HepG2 (cell line): Measurements from ENCODE around the gene GMEB1. TPM values are rescaled to one million over a fixed set of nuclear protein-coding genes. Genes with fewer than 3 reads are reported as not detected.
A peak's percentile ranks its signal among the peaks of the same experiment; 100 is the strongest.

Source experiments
- CBFB ChIP-seq: sonication (generic); formaldehyde crosslinking; IDR thresholded peaks from 2 replicates; pipeline ENCODE4 v1.4.0; 2020; ENCODE audit warnings: missing genetic modification reagents
- ETV5 ChIP-seq: IDR thresholded peaks from 2 replicates; pipeline ENCODE4 v1.6.1; 2018; ENCODE audit warnings: missing biosample characterization, missing genetic modification reagents, inconsistent platforms, borderline replicate concordance
- FOSL2 ChIP-seq: sonication (generic); formaldehyde crosslinking; IDR thresholded peaks from 2 replicates; pipeline ENCODE4 v1.4.0; 2020; ENCODE audit warnings: missing genetic modification reagents
- KMT2A ChIP-seq: sonication (generic); formaldehyde crosslinking; IDR thresholded peaks from 2 replicates; pipeline ENCODE4 v1.4.0; 2020; ENCODE audit warnings: missing genetic modification reagents
- NKX3-1 ChIP-seq: sonication (generic); formaldehyde crosslinking; IDR thresholded peaks from 2 replicates; pipeline ENCODE4 v1.5.0; 2020; ENCODE audit warnings: missing genetic modification reagents
- RARG ChIP-seq: sonication (generic); formaldehyde crosslinking; IDR thresholded peaks from 2 replicates; pipeline ENCODE4 v1.4.0; 2020; ENCODE audit warnings: low read depth, mild to moderate bottlenecking, missing genetic modification reagents
- RFXANK ChIP-seq: IDR thresholded peaks from 2 replicates; pipeline ENCODE4 v1.6.1; 2016
- ZNF256 ChIP-seq: sonication (generic); formaldehyde crosslinking; conservative IDR thresholded peaks from 2 replicates; pipeline ENCODE4 v1.4.0; 2020; ENCODE audit warnings: missing genetic modification reagents
- ZNF468 ChIP-seq: sonication (generic); formaldehyde crosslinking; IDR thresholded peaks from 2 replicates; pipeline ENCODE4 v1.8.0; 2022; ENCODE audit warnings: mild to moderate bottlenecking, moderate library complexity, missing genetic modification reagents
- ZNF605 ChIP-seq: sonication (generic); formaldehyde crosslinking; IDR thresholded peaks from 2 replicates; pipeline ENCODE4 v1.8.0; 2022; ENCODE audit warnings: mild to moderate bottlenecking, missing genetic modification reagents
- ZNF615 ChIP-seq: sonication (generic); formaldehyde crosslinking; IDR thresholded peaks from 2 replicates; pipeline ENCODE4 v1.5.0; 2020; ENCODE audit warnings: mild to moderate bottlenecking, missing genetic modification reagents, borderline replicate concordance
- ZNF773 ChIP-seq: sonication (generic); formaldehyde crosslinking; IDR thresholded peaks from 2 replicates; pipeline ENCODE4 v1.4.0; 2020; ENCODE audit warnings: missing genetic modification reagents, borderline replicate concordance
- ZNF777 ChIP-seq: sonication (generic); formaldehyde crosslinking; IDR thresholded peaks from 2 replicates; pipeline ENCODE4 v1.4.0; 2020; ENCODE audit warnings: missing genetic modification reagents
- ZSCAN12 ChIP-seq: sonication (generic); formaldehyde crosslinking; IDR thresholded peaks from 2 replicates; pipeline ENCODE4 v1.9.0; 2021; ENCODE audit warnings: mild to moderate bottlenecking, missing genetic modification reagents
- polyA plus RNA-seq, 8 experiments: library from polyadenylated mRNA; depleted of rRNA in 3 of 8; stranded (reverse) in 7 of 8; unstranded in 1 of 8; fragments of >200 nt; fragmentation: Illumina TruSeq in 4 of 8; extraction: Trizol in 4 of 8; gene quantifications; 2 replicates each; pipeline versions ENCODE4 v1.2.1 to v1.2.3, GENCODE V29; 2011 to 2016; ENCODE audit warnings: low read depth in 4 of 8, missing spikeins in 1 of 8, mixed read lengths in 1 of 8; ENCODE audit not compliant: insufficient read depth in 1 of 8
- total RNA-seq, 5 experiments: library from RNA; depleted of rRNA; stranded (reverse); fragments of >200 nt; fragmentation: Illumina TruSeq; extraction: Trizol; gene quantifications; 2 replicates each; pipeline ENCODE4 v1.2.3, GENCODE V29; 2016; ENCODE audit warnings: low read depth in 1 of 5
- TF ChIP-seq, protein P1 (sequence below): sonication (generic); formaldehyde crosslinking; conservative IDR thresholded peaks from 2 replicates; pipeline ENCODE4 v1.8.1; 2023; ENCODE audit warnings: missing genetic modification reagents
- TF ChIP-seq, protein P2 (sequence below): sonication (generic); formaldehyde crosslinking; IDR thresholded peaks from 2 replicates; pipeline ENCODE4 v1.8.0; 2022; ENCODE audit warnings: low read depth, missing genetic modification reagents
- TF ChIP-seq, protein P3 (sequence below): sonication (generic); formaldehyde crosslinking; IDR thresholded peaks from 2 replicates; pipeline ENCODE4 v1.5.1; 2020; ENCODE audit warnings: missing genetic modification reagents, mild to moderate bottlenecking, borderline replicate concordance
- TF ChIP-seq, protein P4 (sequence below): sonication (generic); formaldehyde crosslinking; IDR thresholded peaks from 2 replicates; pipeline ENCODE4 v1.5.0; 2020; ENCODE audit warnings: mild to moderate bottlenecking, low read depth, missing genetic modification reagents, borderline replicate concordance
- TF ChIP-seq, protein P5 (sequence below): sonication (generic); formaldehyde crosslinking; IDR thresholded peaks from 2 replicates; pipeline ENCODE4 v1.4.0; 2020; ENCODE audit warnings: mild to moderate bottlenecking, missing genetic modification reagents, borderline replicate concordance

GMEB1 gene
- total and polyA plus RNA-seq, 2 of the 13 experiments (the other 11 are each of a cell fraction or from before 2014, with no cell fraction given), result 3.0 to 6.0 TPM

DNA sequence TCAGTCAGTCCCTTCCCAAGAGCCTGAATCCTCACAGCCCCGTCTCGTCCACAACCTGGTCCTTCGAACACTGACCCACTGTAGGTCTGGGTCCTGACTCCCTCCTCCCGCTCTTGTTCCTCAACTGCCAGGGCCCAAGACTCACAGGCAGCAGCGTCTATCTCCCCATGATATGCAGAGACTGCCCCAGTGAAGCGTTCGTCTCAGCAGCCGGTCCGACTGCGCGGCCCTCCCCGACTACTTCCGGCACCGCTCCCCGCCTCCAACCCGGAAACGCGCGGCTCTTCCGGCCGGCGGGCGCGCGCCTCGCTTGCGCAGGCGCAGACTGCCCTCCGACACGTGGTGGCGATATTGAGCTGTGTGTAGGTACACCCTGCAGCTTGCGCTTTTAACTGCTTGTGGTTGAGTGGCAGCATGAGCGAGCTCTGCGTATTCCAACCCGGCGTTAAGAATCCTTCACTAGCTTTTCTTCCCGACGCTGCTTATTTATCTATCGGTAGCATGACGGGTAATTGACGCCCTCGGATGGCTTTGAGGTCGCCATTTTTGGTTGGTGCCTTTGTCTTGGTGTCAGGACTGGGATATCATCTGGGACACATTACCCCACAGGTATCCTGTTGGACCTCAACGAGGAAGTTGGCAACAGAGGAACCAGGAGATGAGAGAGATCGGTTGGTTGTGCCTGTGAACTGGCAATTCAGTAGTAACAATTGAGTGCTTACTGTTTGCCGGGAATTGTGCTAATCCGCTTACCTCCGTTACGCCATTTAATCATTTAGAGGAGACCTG lies 25.5 kb upstream of the GMEB1 start, which contains the start of gene TAF12 (continued):
- peak; percentile 14; the same call in 1 of the 2 replicates for TF ChIP-seq ZNF773
- TF ChIP-seq FOSL2 (CRISPR knock-in tag), result peak; percentile 57
- TF ChIP-seq, protein P1, sequence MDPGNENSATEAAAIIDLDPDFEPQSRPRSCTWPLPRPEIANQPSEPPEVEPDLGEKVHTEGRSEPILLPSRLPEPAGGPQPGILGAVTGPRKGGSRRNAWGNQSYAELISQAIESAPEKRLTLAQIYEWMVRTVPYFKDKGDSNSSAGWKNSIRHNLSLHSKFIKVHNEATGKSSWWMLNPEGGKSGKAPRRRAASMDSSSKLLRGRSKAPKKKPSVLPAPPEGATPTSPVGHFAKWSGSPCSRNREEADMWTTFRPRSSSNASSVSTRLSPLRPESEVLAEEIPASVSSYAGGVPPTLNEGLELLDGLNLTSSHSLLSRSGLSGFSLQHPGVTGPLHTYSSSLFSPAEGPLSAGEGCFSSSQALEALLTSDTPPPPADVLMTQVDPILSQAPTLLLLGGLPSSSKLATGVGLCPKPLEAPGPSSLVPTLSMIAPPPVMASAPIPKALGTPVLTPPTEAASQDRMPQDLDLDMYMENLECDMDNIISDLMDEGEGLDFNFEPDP (CRISPR knock-in tag), result 0 out of 2 replicates have a peak, but pooled peaks have one; percentile 37
- TF ChIP-seq ZNF615, result no peak; the same call in 1 of the 2 replicates
- TF ChIP-seq ZSCAN12 (CRISPR knock-in tag), result no peak; the same call in 1 of the 2 replicates
- TF ChIP-seq, protein P2, sequence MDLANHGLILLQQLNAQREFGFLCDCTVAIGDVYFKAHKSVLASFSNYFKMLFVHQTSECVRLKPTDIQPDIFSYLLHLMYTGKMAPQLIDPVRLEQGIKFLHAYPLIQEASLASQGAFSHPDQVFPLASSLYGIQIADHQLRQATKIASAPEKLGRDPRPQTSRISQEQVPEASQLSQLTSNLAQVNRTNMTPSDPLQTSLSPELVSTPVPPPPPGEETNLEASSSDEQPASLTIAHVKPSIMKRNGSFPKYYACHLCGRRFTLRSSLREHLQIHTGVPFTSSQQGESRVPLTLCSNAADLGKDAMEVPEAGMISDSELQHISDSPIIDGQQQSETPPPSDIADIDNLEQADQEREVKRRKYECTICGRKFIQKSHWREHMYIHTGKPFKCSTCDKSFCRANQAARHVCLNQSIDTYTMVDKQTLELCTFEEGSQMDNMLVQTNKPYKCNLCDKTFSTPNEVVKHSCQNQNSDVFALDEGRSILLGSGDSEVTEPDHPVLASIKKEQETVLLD (CRISPR knock-in tag), result peak; percentile 67; the same call in 1 of the 2 replicates
- no peak for TF ChIP-seq ZNF256 (CRISPR knock-in tag)
- peak; percentile 95 for TF ChIP-seq ETV5 (CRISPR knock-in tag)
- TF ChIP-seq, protein P3, sequence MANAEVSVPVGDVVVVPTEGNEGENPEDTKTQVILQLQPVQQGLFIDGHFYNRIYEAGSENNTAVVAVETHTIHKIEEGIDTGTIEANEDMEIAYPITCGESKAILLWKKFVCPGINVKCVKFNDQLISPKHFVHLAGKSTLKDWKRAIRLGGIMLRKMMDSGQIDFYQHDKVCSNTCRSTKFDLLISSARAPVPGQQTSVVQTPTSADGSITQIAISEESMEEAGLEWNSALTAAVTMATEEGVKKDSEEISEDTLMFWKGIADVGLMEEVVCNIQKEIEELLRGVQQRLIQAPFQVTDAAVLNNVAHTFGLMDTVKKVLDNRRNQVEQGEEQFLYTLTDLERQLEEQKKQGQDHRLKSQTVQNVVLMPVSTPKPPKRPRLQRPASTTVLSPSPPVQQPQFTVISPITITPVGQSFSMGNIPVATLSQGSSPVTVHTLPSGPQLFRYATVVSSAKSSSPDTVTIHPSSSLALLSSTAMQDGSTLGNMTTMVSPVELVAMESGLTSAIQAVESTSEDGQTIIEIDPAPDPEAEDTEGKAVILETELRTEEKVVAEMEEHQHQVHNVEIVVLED (CRISPR knock-in tag), result peak; percentile 74; the same call in 1 of the 2 replicates
- TF ChIP-seq RFXANK (CRISPR knock-in tag), result no peak
- TF ChIP-seq, protein P4, sequence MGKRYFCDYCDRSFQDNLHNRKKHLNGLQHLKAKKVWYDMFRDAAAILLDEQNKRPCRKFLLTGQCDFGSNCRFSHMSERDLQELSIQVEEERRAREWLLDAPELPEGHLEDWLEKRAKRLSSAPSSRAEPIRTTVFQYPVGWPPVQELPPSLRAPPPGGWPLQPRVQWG, result no peak
- TF ChIP-seq, protein P5, sequence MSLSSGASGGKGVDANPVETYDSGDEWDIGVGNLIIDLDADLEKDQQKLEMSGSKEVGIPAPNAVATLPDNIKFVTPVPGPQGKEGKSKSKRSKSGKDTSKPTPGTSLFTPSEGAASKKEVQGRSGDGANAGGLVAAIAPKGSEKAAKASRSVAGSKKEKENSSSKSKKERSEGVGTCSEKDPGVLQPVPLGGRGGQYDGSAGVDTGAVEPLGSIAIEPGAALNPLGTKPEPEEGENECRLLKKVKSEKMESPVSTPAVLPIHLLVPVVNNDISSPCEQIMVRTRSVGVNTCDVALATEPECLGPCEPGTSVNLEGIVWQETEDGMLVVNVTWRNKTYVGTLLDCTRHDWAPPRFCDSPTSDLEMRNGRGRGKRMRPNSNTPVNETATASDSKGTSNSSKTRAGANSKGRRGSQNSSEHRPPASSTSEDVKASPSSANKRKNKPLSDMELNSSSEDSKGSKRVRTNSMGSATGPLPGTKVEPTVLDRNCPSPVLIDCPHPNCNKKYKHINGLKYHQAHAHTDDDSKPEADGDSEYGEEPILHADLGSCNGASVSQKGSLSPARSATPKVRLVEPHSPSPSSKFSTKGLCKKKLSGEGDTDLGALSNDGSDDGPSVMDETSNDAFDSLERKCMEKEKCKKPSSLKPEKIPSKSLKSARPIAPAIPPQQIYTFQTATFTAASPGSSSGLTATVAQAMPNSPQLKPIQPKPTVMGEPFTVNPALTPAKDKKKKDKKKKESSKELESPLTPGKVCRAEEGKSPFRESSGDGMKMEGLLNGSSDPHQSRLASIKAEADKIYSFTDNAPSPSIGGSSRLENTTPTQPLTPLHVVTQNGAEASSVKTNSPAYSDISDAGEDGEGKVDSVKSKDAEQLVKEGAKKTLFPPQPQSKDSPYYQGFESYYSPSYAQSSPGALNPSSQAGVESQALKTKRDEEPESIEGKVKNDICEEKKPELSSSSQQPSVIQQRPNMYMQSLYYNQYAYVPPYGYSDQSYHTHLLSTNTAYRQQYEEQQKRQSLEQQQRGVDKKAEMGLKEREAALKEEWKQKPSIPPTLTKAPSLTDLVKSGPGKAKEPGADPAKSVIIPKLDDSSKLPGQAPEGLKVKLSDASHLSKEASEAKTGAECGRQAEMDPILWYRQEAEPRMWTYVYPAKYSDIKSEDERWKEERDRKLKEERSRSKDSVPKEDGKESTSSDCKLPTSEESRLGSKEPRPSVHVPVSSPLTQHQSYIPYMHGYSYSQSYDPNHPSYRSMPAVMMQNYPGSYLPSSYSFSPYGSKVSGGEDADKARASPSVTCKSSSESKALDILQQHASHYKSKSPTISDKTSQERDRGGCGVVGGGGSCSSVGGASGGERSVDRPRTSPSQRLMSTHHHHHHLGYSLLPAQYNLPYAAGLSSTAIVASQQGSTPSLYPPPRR, result peak; percentile 34; the same call in 1 of the 2 replicates
- peak; percentile 57; the same call in 1 of the 2 replicates for TF ChIP-seq ZNF777 (CRISPR knock-in tag)
- TF ChIP-seq ZNF605, result peak; percentile 87
- peak; percentile 46; the same call in 1 of the 2 replicates for TF ChIP-seq NKX3-1 (CRISPR knock-in tag)
- TF ChIP-seq KMT2A (CRISPR knock-in tag), result peak; percentile 99
- TF ChIP-seq RARG, result no peak
- TF ChIP-seq CBFB (CRISPR knock-in tag), result peak; percentile 82
- peak; percentile 87; the same call in 1 of the 2 replicates for TF ChIP-seq ZNF468 (CRISPR knock-in tag)
